Body of pancreas (tissue), 4 donors: ENCODE results near the gene ZNF66. TPM values are rescaled to one million over a fixed set of nuclear protein-coding genes. Genes with fewer than 3 reads are reported as not detected.
"Not testable (repeated sequence)": the region's sequence is repeated elsewhere in the genome, so short reads cannot be mapped to it uniquely, and the experiment has no call there.

ENCODE experiments used
- ATAC-seq: fragments of 150-250 bp; one replicate; pipeline ENCODE4 v1.9.1; 2016
- DNase-seq, 4 donors: peaks; one replicate each; pipeline ENCODE4 v3.0.0-alpha.2; 2019
- H3K27ac ChIP-seq, 4 donors: fragments of 200-600 bp; sonication (generic); 1 replicate in 3 of 4; 2 replicates in 1 of 4; pipeline versions ENCODE4 v1.5.1 to v1.6.1; 2016 to 2019; ENCODE audit warnings: mild to moderate bottlenecking in 1 of 4, mixed read lengths in 1 of 4, moderate library complexity in 1 of 4
- H3K27me3 ChIP-seq, 2 donors: fragments of 200-600 bp; sonication (generic); one replicate each; pipeline ENCODE4 v1.6.0; 2016; ENCODE audit warnings: mild to moderate bottlenecking in 1 of 2
- H3K36me3 ChIP-seq, 2 donors: fragments of 200-600 bp; sonication (generic); replicated peaks in 1 of 2; 2 replicates each; pipeline ENCODE4 v1.5.1; 2016; ENCODE audit warnings: low read depth in 2 of 2; ENCODE audit not compliant: insufficient read depth in 1 of 2
- H3K4me1 ChIP-seq: fragments of 200-600 bp; sonication (generic); one replicate; pipeline ENCODE4 v1.6.0; 2016
- H3K4me3 ChIP-seq, 2 donors: fragments of 200-600 bp; sonication (generic); 1 replicate in 1 of 2; 2 replicates in 1 of 2; pipeline ENCODE4 v1.5.1; 2016 to 2019
- H3K9me3 ChIP-seq, 3 donors: fragments of 200-600 bp; sonication (generic); 1 replicate in 2 of 3; 2 replicates in 1 of 3; pipeline ENCODE4 v1.5.1; 2016
- POLR2A ChIP-seq, 3 donors: fragments of 450-650 bp; IDR thresholded peaks; one replicate each; pipeline ENCODE4 v1.6.1; 2016; ENCODE audit warnings: antibody characterized with exemption in 3 of 3, mild to moderate bottlenecking in 2 of 3
- WGBS, 2 donors: methylation state at CpG; one replicate each; pipeline ENCODE4 v1.1.5; 2017; 5-methylcytosine and 5-hydroxymethylcytosine counted together
- intact Hi-C: fragments of 100-400 bp; cut with DNase I; formaldehyde crosslinking; loops from one replicate; pipeline ENCODE4 v1.15.1; 2023
- total RNA-seq, 2 donors: library from RNA; depleted of rRNA; stranded (reverse); fragments of >200 nt; gene quantifications; one replicate each; pipeline ENCODE4 v1.1.0, GENCODE V29; 2016
- TF ChIP-seq, protein P1 (sequence below), 7 experiments: fragments of 450-650 bp in 4 of 7; fragments of 200-600 bp in 3 of 7; sonication (generic) in 3 of 7; IDR thresholded peaks; one replicate each; pipeline ENCODE4 v1.5.1; 2016 to 2019; ENCODE audit warnings: antibody characterized with exemption in 7 of 7

Gene ZNF66
- total RNA-seq = 10 to 100 TPM in 1 of 2 donors, 1 to 10 TPM in 1; 7.8 to 14.5 TPM

DNA sequence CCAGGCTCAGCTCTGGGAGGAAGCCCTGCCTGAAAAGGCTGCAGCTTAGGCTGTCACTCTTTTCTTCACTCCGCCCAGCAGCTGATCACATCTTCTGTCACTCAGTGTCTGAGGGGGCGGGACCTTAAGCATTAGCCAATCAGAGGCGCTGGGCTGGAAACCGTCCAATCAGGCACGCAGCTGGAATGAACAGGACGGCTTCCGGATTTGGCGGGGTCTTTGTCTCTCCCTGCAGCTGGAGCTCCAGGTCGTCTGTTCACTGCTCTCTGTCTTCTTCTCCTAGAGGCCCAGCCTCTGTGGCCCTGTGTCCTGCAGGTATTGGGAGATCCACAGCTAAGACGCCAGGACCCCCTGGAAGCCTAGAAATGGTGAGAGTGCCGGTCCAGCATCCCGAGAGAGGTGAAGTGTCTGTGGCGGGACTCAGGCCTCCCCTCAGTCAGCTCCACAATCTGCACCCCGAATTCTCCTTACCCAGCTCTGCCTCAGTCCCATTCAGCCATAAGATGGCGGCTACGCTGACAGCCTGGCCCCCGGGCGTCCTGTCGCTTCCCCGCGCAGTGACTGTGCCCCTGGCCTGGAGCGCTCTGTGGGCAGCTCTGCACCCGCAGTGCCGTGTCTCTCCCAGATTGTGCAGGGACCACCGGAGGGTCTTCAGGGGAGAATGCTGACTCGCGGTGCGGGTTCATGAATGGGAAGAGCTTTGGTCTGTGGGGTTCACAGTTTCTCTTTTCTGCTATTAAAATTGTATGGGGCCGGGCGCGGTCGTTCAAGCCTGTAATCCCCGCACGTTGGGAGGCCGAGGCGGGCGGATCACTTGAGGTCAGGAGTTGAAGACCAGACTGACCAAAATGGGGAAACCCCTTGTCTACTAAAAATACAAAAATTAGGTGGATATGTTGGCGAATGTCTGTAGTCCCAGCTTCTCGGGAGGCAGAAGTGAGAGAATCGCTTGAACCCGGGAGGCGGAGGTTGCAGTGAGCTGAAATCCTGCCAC is at the start of gene ZNF66:
Gene ZNF66, plus strand, starts transcription at position 222 of the 994 bp plus-strand sequence. Its CDS starts 144 bp downstream, at position 366.
- 1 to 2% methylated on average over 28 to 42 of the region's 42 CpGs for WGBS, 2 donors
- no peaks in the 10 kb centered on the region for H3K27me3 ChIP-seq
- peak within 1 kb of the TSS; percentile 33 to 70 for H3K4me3 ChIP-seq
- no peaks in the 10 kb centered on the region for H3K36me3 ChIP-seq
- no peaks in the 10 kb centered on the region for H3K9me3 ChIP-seq
- intact Hi-C loops = no loop called here
- DNase-seq = peak; percentile 98 to 100 (median 99)
- TF ChIP-seq POLR2A (IDR thresholded peaks at IDR 0.05) = peak; percentile 57 to 94 (median 92)
- TF ChIP-seq, protein P1, sequence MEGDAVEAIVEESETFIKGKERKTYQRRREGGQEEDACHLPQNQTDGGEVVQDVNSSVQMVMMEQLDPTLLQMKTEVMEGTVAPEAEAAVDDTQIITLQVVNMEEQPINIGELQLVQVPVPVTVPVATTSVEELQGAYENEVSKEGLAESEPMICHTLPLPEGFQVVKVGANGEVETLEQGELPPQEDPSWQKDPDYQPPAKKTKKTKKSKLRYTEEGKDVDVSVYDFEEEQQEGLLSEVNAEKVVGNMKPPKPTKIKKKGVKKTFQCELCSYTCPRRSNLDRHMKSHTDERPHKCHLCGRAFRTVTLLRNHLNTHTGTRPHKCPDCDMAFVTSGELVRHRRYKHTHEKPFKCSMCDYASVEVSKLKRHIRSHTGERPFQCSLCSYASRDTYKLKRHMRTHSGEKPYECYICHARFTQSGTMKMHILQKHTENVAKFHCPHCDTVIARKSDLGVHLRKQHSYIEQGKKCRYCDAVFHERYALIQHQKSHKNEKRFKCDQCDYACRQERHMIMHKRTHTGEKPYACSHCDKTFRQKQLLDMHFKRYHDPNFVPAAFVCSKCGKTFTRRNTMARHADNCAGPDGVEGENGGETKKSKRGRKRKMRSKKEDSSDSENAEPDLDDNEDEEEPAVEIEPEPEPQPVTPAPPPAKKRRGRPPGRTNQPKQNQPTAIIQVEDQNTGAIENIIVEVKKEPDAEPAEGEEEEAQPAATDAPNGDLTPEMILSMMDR (IDR thresholded peaks at IDR 0.05) = no peak
- peak; percentile 100 for ATAC-seq
- H3K4me1 ChIP-seq = no peaks in the 10 kb centered on the region
- peak within 1 kb of the TSS; percentile 39 to 80 (median 74) for H3K27ac ChIP-seq

DNA sequence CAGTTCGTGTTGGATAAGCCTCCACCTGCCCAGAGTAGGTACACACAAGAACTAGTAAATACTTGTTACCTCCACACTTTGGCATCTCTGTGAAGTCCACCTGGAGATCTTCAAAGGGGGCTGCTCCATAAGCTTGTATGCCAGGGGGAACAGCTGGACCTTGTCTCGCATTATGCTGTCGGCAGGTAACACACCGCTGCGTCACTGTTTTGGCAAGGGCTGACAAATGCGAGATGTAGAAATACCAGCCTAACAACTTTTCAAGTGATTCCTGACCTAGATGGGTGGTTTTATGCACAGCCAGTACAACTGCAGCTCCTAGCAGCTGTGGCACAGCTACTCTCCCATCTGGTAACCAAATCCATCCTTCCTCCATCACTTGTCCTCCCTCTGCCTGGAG is 25.9 kb upstream of the ZNF66 start:
- H3K4me1 ChIP-seq, ATAC-seq, H3K9me3 ChIP-seq, intact Hi-C loops, H3K36me3 ChIP-seq, H3K27me3 ChIP-seq: not testable (repeated sequence)
- Histone ChIP-seq H3K4me3 (peak overlapping the region in 1 of 2 donors; percentile 25), H3K27ac (peak overlapping the region in 3 of 4 donors; percentile 71 to 85 (median 77))
- WGBS, 2 donors = 17 to 18% methylated on average over 4 to 6 of the region's 6 CpGs
- TF ChIP-seq POLR2A (IDR thresholded peaks at IDR 0.05) = peak in 2 of 3 donors; percentile 41 to 46
- DNase-seq = peak; percentile 75 to 89 (median 82)

DNA sequence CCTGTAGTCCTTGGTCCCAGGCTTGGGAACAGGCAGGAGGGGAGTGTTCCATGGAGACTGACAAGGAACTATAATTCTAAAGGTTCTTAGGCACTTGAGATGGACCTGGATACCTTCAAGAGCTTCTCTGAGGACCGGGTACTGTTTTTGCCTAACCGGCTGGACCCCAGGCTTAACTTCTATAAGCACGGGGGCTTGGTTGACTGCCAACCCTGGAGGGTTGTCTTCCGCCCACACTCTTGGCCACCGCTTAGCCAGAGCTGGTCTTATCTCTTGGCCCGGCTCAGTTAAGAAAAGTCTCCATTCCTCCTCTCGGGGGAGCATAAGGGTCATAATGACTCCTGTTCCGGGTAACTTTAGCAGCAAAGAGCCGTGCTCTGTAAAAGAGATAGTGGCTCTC is 23.8 kb upstream of the ZNF66 start:
- ATAC-seq, H3K4me3 ChIP-seq, H3K27me3 ChIP-seq, H3K4me1 ChIP-seq, DNase-seq, H3K27ac ChIP-seq, intact Hi-C loops, H3K9me3 ChIP-seq, H3K36me3 ChIP-seq: not testable (repeated sequence)
- WGBS, 2 donors = 69 to 73% methylated on average over 6 to 9 of the region's 9 CpGs

DNA sequence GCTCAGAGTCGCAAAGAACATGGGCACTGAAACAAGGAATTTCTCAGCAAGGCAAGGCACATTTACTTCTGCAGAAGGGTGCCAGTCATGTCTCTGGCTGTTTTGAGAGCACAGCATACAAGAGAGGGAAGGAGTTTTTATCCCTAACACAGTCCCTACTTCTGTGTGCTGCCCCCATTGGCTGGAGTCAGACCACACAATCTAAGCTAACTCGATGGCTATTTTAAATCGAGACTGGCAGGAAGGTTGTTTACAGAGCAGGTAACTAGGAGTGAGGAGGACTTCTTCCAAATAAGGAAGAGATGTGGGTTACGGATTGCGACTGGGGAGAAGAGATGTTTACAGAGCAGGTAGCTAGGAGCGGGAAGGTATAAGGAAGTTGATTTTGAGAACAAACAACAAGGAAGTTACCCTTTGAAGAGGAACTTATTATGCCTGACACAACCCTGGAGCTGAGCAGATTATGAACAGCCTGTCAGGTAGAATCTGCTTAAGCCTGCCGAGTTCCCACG is 6.8 kb upstream of the ZNF66 start:
- H3K4me3 ChIP-seq, H3K4me1 ChIP-seq, DNase-seq, intact Hi-C loops, H3K36me3 ChIP-seq, H3K9me3 ChIP-seq, ATAC-seq, H3K27ac ChIP-seq, H3K27me3 ChIP-seq: not testable (repeated sequence)
- WGBS, 2 donors = 72 to 85% methylated on average over 6 to 8 of the region's 8 CpGs

DNA sequence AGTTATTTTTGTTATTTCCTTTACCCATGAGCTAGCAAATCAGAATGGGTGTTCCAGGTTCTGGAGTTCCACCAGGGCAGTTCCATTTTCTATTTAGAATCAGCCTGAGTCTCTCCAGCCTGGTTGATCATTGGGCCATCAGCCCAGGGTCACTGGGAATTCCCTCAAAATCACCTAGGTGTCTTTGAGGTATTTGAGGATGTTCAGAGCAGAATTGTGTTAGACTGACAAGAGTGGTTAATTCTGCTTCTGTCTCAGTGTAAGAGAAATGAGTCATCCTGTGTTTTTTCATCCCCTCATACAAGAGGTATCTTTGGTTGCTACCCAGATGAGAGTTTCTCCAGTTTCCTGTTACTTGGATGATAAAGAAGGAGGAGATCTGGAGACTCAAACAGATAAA is 11.7 kb downstream of the ZNF66 start:
- Histone ChIP-seq H3K36me3 (no peaks in the 10 kb centered on the region), H3K9me3 (no peaks in the 10 kb centered on the region), H3K27me3 (no peaks in the 10 kb centered on the region), H3K27ac (no peak overlapping the region), H3K4me3 (no peak overlapping the region), H3K4me1 (no peaks in the 10 kb centered on the region)
- no peak for TF ChIP-seq POLR2A (IDR thresholded peaks at IDR 0.05)
- TF ChIP-seq, protein P1 (IDR thresholded peaks at IDR 0.05) = no peak
- DNase-seq (no peak), ATAC-seq (no peak)
- intact Hi-C loops = no loop called here

DNA sequence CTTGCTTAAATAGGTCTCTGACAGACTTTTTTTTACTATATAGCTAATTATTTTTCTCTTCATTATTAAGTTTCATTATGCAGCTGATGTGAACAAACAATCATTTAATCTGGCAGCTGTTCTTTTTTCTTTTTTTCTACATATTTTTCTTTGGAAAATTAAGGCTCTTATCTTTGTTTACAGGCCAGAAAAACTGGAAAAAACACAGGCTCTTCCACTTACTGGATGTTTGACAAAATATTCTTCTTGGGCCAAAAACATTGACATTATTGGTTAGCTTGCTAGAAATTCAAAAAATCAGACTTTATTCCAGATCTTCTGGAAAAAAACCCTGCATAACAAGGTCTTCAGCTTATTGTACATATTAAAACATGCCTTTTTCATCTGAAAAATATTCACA is 15.7 kb downstream of the ZNF66 start:
- no peak for DNase-seq
- intact Hi-C loops = no loop called here
- H3K27me3 ChIP-seq = no peaks in the 10 kb centered on the region
- no peak overlapping the region for H3K4me3 ChIP-seq
- no peaks in the 10 kb centered on the region for H3K9me3 ChIP-seq
- ATAC-seq = no peak
- H3K4me1 ChIP-seq = no peaks in the 10 kb centered on the region
- no peak for TF ChIP-seq POLR2A (IDR thresholded peaks at IDR 0.05)
- TF ChIP-seq, protein P1 (IDR thresholded peaks at IDR 0.05) = no peak
- peaks cover 0 to 2% of the 10 kb centered on the region in 2 donors for H3K36me3 ChIP-seq
- H3K27ac ChIP-seq = no peak overlapping the region

DNA sequence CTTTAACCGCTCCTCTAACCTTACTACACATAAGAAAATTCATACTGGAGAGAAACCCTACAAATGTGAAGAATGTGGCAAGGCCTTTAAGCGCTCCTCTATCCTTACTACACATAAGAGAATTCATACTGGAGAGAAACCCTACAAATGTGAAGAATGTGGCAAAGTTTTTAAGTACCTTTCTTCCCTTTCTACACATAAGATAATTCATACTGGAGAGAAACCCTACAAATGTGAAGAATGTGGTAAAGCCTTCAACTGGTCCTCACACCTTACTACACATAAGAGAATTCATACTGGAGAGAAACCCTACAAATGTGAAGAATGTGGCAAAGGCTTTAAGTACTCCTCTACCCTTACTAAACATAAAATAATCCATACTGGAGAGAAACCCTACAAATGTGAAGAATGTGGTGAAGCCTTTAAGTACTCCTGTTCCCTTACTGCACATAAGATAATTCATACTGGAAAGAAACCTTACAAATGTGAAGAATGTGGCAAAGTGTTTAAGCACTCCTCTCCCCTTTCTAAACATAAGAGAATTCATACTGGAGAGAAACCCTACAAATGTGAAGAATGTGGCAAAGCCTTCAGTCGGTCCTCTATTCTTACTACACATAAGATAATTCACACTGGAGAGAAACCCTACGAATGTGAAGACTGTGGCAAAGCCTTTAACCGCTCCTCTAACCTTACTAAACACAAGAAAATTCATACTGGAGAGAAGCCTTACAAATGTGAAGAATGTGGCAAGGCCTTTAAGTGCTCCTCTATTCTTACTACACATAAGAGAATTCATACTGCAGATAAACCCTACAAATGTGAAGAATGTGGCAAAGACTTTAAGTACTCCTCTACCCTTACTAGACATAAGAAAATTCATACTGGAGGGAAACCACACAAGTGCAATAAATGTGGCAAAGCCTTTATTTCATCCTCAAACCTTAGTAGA is 30.5 kb downstream of the ZNF66 start:
- not testable (repeated sequence) for ATAC-seq

More for the DNA sequence above, 30.5 kb downstream of the ZNF66 start:
- intact Hi-C loops, H3K4me3 ChIP-seq, H3K4me1 ChIP-seq, H3K36me3 ChIP-seq, DNase-seq, H3K27ac ChIP-seq, H3K27me3 ChIP-seq: not testable (repeated sequence)
- H3K9me3 ChIP-seq = peaks cover 0 to 47% (median 6%) of the 10 kb centered on the region in 3 donors
- WGBS, 2 donors = 84 to 93% methylated on average over 5 of the region's 5 CpGs
